H9 (cell line): Measurements from ENCODE around the gene LTBP2. TPM values are rescaled to one million over a fixed set of nuclear protein-coding genes. Genes with fewer than 3 reads are reported as not detected.

Experiments
- DNase-seq: peaks from one replicate; pipeline ENCODE4 v3.0.0-alpha.2; 2017
- H2AFZ ChIP-seq: one replicate; pipeline ENCODE4 v1.6.1; 2013; ENCODE audit warnings: mild to moderate bottlenecking, low read length, control low read depth, moderate library complexity
- H2AK5ac ChIP-seq: 2 replicates; pipeline ENCODE4 v1.6.1; 2013; ENCODE audit warnings: low read length, control low read depth, mixed read lengths; ENCODE audit not compliant: insufficient read length
- H2BK120ac ChIP-seq: one replicate; pipeline ENCODE4 v1.6.1; 2013; ENCODE audit warnings: low read depth, mild to moderate bottlenecking, low read length, control low read depth, inconsistent platforms; ENCODE audit not compliant: poor library complexity, severe bottlenecking
- H2BK12ac ChIP-seq: 2 replicates; pipeline ENCODE4 v1.6.1; 2013; ENCODE audit warnings: low read length, control low read depth, mixed read lengths, low read depth; ENCODE audit not compliant: insufficient read length
- H2BK15ac ChIP-seq: 2 replicates; pipeline ENCODE4 v1.6.1; 2013; ENCODE audit warnings: low read depth, low read length, control low read depth
- H2BK20ac ChIP-seq: one replicate; pipeline ENCODE4 v1.6.1; 2013; ENCODE audit warnings: low read depth, mild to moderate bottlenecking, low read length, control low read depth, inconsistent platforms; ENCODE audit not compliant: poor library complexity, severe bottlenecking
- H2BK5ac ChIP-seq: 2 replicates; pipeline ENCODE4 v1.6.1; 2013; ENCODE audit warnings: low read length, control low read depth, mixed read lengths; ENCODE audit not compliant: insufficient read length
- H3K14ac ChIP-seq: 2 replicates; pipeline ENCODE4 v1.6.1; 2013; ENCODE audit warnings: low read length, control low read depth; ENCODE audit not compliant: insufficient read depth
- H3K18ac ChIP-seq: 2 replicates; pipeline ENCODE4 v1.6.1; 2013; ENCODE audit warnings: low read depth, mild to moderate bottlenecking, mixed read lengths, low read length, control low read depth; ENCODE audit not compliant: insufficient read length
- H3K23ac ChIP-seq: 2 replicates; pipeline ENCODE4 v1.6.1; 2013; ENCODE audit warnings: low read length, control low read depth, mixed read lengths, low read depth; ENCODE audit not compliant: insufficient read length
- H3K23me2 ChIP-seq: 2 replicates; pipeline ENCODE4 v1.6.1; 2013; ENCODE audit warnings: low read depth, mild to moderate bottlenecking, mixed read lengths, low read length, control low read depth; ENCODE audit not compliant: insufficient read length, poor library complexity, severe bottlenecking
- H3K27ac ChIP-seq: 2 replicates; pipeline ENCODE4 v1.5.1; 2013; ENCODE audit warnings: low read length, control low read depth, mixed read lengths, low read depth; ENCODE audit not compliant: insufficient read length
- H3K27me3 ChIP-seq: 2 replicates; pipeline ENCODE4 v1.6.1; 2013; ENCODE audit warnings: low read length, control low read depth, inconsistent platforms; ENCODE audit not compliant: insufficient read depth
- H3K4ac ChIP-seq: 2 replicates; pipeline ENCODE4 v1.6.1; 2013; ENCODE audit warnings: low read depth, mild to moderate bottlenecking, control low read depth, inconsistent platforms, low read length, moderate library complexity
- H3K4me1 ChIP-seq: 2 replicates; pipeline ENCODE4 v1.6.1; 2013; ENCODE audit warnings: low read length, control low read depth, inconsistent platforms; ENCODE audit not compliant: insufficient read depth
- H3K4me2 ChIP-seq: 2 replicates; pipeline ENCODE4 v1.6.1; 2013; ENCODE audit warnings: low read length, control low read depth, mixed read lengths; ENCODE audit not compliant: insufficient read length, insufficient read depth
- H3K56ac ChIP-seq: 2 replicates; pipeline ENCODE4 v1.6.1; 2013; ENCODE audit warnings: low read depth, mild to moderate bottlenecking, mixed read lengths, low read length, control low read depth; ENCODE audit not compliant: insufficient read length
- H3K79me1 ChIP-seq: 2 replicates; pipeline ENCODE4 v1.6.1; 2013; ENCODE audit warnings: low read depth, mild to moderate bottlenecking, moderate library complexity, low read length, control low read depth, inconsistent platforms; ENCODE audit not compliant: insufficient read depth, poor library complexity, severe bottlenecking
- H3K79me2 ChIP-seq: 2 replicates; pipeline ENCODE4 v1.6.1; 2013; ENCODE audit warnings: low read length, control low read depth, inconsistent platforms; ENCODE audit not compliant: insufficient read depth
- H3K9ac ChIP-seq: 2 replicates; pipeline ENCODE4 v1.6.1; 2013; ENCODE audit warnings: low read length, control low read depth, mixed read lengths; ENCODE audit not compliant: insufficient read length; ENCODE audit errors: extremely low read depth
- H3K9me3 ChIP-seq: one replicate; pipeline ENCODE4 v1.6.1; 2013; ENCODE audit warnings: low read depth, low read length, inconsistent platforms; ENCODE audit not compliant: control insufficient read depth
- H3T11ph ChIP-seq: one replicate; pipeline ENCODE4 v1.6.1; 2013; ENCODE audit warnings: mild to moderate bottlenecking, low read length, control low read depth, inconsistent platforms
- H4K20me1 ChIP-seq: one replicate; pipeline ENCODE4 v1.6.1; 2013; ENCODE audit not compliant: control insufficient read depth, insufficient read length, insufficient read depth
- H4K5ac ChIP-seq: 2 replicates; pipeline ENCODE4 v1.6.1; 2013; ENCODE audit warnings: low read depth, mild to moderate bottlenecking, mixed read lengths, low read length, control low read depth; ENCODE audit not compliant: insufficient read length
- H4K8ac ChIP-seq: replicated peaks from 2 replicates; pipeline ENCODE4 v1.6.1; 2013; ENCODE audit warnings: low read length, control low read depth, mixed read lengths, low read depth; ENCODE audit not compliant: insufficient read length
- H4K91ac ChIP-seq: 2 replicates; pipeline ENCODE4 v1.6.1; 2013; ENCODE audit warnings: low read depth, mild to moderate bottlenecking, moderate library complexity, mixed read lengths, low read length, control low read depth; ENCODE audit not compliant: insufficient read length
- H3K27ac Mint-ChIP-seq, 3 experiments: 2 replicates in 2 of 3; 3 replicates in 1 of 3; pipeline ENCODE4 v1.8.0; 2020 to 2021; ENCODE audit warnings: mixed read lengths in 3 of 3, mild to moderate bottlenecking in 1 of 3, moderate library complexity in 1 of 3
- H3K27me3 Mint-ChIP-seq: 2 replicates; pipeline ENCODE4 v1.8.0; 2021; ENCODE audit warnings: low read depth, mild to moderate bottlenecking, moderate library complexity, mixed read lengths
- H3K36me3 Mint-ChIP-seq, 3 experiments: 2 replicates in 2 of 3; 3 replicates in 1 of 3; pipeline ENCODE4 v1.8.0; 2020 to 2021; ENCODE audit warnings: low read depth in 3 of 3, mixed read lengths in 3 of 3; ENCODE audit not compliant: insufficient read depth in 1 of 3
- H3K4me1 Mint-ChIP-seq, 2 experiments: 2 replicates each; pipeline ENCODE4 v1.8.0; 2020; ENCODE audit warnings: mixed read lengths in 2 of 2
- H3K4me3 Mint-ChIP-seq, 2 experiments: 2 replicates in 1 of 2; 3 replicates in 1 of 2; pipeline ENCODE4 v1.8.0; 2020 to 2021; ENCODE audit warnings: mild to moderate bottlenecking in 2 of 2, mixed read lengths in 2 of 2, moderate library complexity in 1 of 2
- H3K9me3 Mint-ChIP-seq, 2 experiments: 2 replicates in 1 of 2; 3 replicates in 1 of 2; pipeline ENCODE4 v1.8.0; 2020; ENCODE audit warnings: mild to moderate bottlenecking in 2 of 2, mixed read lengths in 2 of 2, moderate library complexity in 1 of 2
- CTCF ChIP-seq: fragments of 200-600 bp; sonication (generic); conservative IDR thresholded peaks from 3 replicates; pipeline ENCODE4 v1.8.0; 2021; ENCODE audit warnings: antibody characterized with exemption, mild to moderate bottlenecking
- WGBS: extraction: QIAGEN DNeasy Blood & Tissue Kit; methylation state at CpG from one replicate; pipeline ENCODE4 v1.1.7; 2013; ENCODE audit warnings: missing lambda C conversion rate, low lambda C conversion rate, mixed read lengths; ENCODE audit not compliant: insufficient read length; ENCODE audit errors: extremely low coverage; 5-methylcytosine and 5-hydroxymethylcytosine counted together
- total RNA-seq: library from RNA; stranded (reverse); gene quantifications from 2 replicates; pipeline ENCODE4 v1.2.1, GENCODE V29; 2021

The LTBP2 gene
- total RNA-seq, 1 experiment from 2014 or later: 0.77 TPM

GRCh38 chr14:74535756-74536325, 76.2 kb downstream of the LTBP2 start:
- Histone ChIP-seq H3K27me3 (no peaks in the 10 kb centered on the region), H2AK5ac (no peak overlapping the region), H4K8ac (no peak overlapping the region), H3K27ac (no peak overlapping the region), H3K9ac (no peak overlapping the region), H3K79me2 (no peaks in the 10 kb centered on the region), H3K23ac (no peak overlapping the region), H3K18ac (no peak overlapping the region), H2BK5ac (no peak overlapping the region), H4K91ac (no peak overlapping the region), H2BK15ac (no peak overlapping the region), H3T11ph (no peak overlapping the region), H3K79me1 (no peaks in the 10 kb centered on the region), H3K9me3 (no peaks in the 10 kb centered on the region), H3K56ac (no peak overlapping the region), H2AFZ (no peak overlapping the region), H3K23me2 (no peaks in the 10 kb centered on the region), H3K4me1 (no peaks in the 10 kb centered on the region), H3K14ac (no peak overlapping the region; the same call in 1 of the 2 replicates), H2BK20ac (no peak overlapping the region), H4K5ac (no peak overlapping the region), H3K4ac (no peak overlapping the region), H4K20me1 (no peaks in the 10 kb centered on the region), H3K4me2 (no peak overlapping the region), H2BK12ac (no peak overlapping the region), H2BK120ac (no peak overlapping the region)
- no peaks in the 10 kb centered on the region for H3K9me3 Mint-ChIP-seq
- no peak overlapping the region for H3K4me3 Mint-ChIP-seq
- peaks cover 2 to 13% of the 10 kb centered on the region in 2 experiments for H3K4me1 Mint-ChIP-seq
- TF ChIP-seq CTCF: no peak
- no peak overlapping the region for H3K27ac Mint-ChIP-seq
- DNase-seq: no peak
- H3K27me3 Mint-ChIP-seq: peaks cover 2% of the 10 kb centered on the region; the same call in 1 of the 2 replicates
- no peaks in the 10 kb centered on the region for H3K36me3 Mint-ChIP-seq
- no CpG with 5 or more reads among the region's 10 CpGs for WGBS
